K562 (cell line): Measurements from ENCODE around the gene KLK2. TPM values are rescaled to one million over a fixed set of nuclear protein-coding genes. Genes with fewer than 3 reads are reported as not detected.
A peak's percentile ranks its signal among the peaks of the same experiment; 100 is the strongest.

Source experiments
- ATAC-seq: fragments of 200-7000 bp; cut with Tn5 transposase; 3 replicates; pipeline ENCODE4 v1.9.1; 2020; ENCODE audit warnings: moderate library complexity
- BruUV-seq: library from RNA; stranded (reverse); fragments of 400-500 nt; replicated peaks from 2 replicates; lab custom pipeline; 2021; lab: Mats Ljungman, UMichigan
- CTCF ChIA-PET: fragments of 300-600 bp; formaldehyde crosslinking; extraction: SDS; loops from one replicate; lab custom pipeline; 2021; ENCODE audit warnings: low intra/inter-chr PET ratio; lab: Yijun Ruan, JAX
- POLR2A ChIA-PET: fragments of 300-600, 350-650 bp; sonication (Branson Sonifier 250); formaldehyde crosslinking; extraction: SDS; loops from one replicate; lab custom pipeline; 2021; ENCODE audit warnings: antibody characterized with exemption, inconsistent platforms; lab: Yijun Ruan, JAX
- DNase-seq, 4 experiments: peaks; one replicate each; pipeline versions ENCODE4 v3.0.0 to v3.0.0-alpha.2; 2011 to 2018; ENCODE audit warnings: low spot score in 3 of 4, mixed read lengths in 3 of 4; ENCODE audit errors: extremely low read depth in 1 of 4
- FAIRE-seq: peaks from 2 replicates; lab custom pipeline; 2011; peaks lifted over from hg19 to GRCh38; lab: Jason Lieb, UNC
- H2AFZ ChIP-seq: 2 replicates; pipeline ENCODE4 v1.6.0; 2011; ENCODE audit warnings: low read depth, low read length, control low read depth, inconsistent platforms
- H3K27ac ChIP-seq: fragments of 200-600 bp; 3 replicates; pipeline ENCODE4 v1.8.0; 2011; ENCODE audit warnings: low read depth, mild to moderate bottlenecking, control low read depth, inconsistent platforms, low read length, moderate library complexity, mixed read lengths; ENCODE audit errors: extremely low read depth
- H3K27me3 ChIP-seq, 2 experiments: fragments of 300-600 bp in 1 of 2; 2 replicates in 1 of 2; 3 replicates in 1 of 2; pipeline versions ENCODE4 v1.6.0 to v1.8.0; 2011; ENCODE audit warnings: inconsistent platforms in 2 of 2, low read length in 2 of 2, mild to moderate bottlenecking in 1 of 2, mixed read lengths in 1 of 2, moderate library complexity in 1 of 2; ENCODE audit not compliant: control insufficient read depth in 2 of 2, insufficient read depth in 2 of 2
- H3K36me3 ChIP-seq: fragments of 300-600 bp; 3 replicates; pipeline ENCODE4 v1.8.0; 2011; ENCODE audit warnings: mild to moderate bottlenecking, low read length, inconsistent platforms; ENCODE audit not compliant: control insufficient read depth, insufficient read depth
- H3K4me1 ChIP-seq, 2 experiments: fragments of 200-600 bp in 1 of 2; replicated peaks in 1 of 2; 2 replicates in 1 of 2; 3 replicates in 1 of 2; pipeline versions ENCODE4 v1.5.1 to v1.8.0; 2011; ENCODE audit warnings: inconsistent platforms in 2 of 2, low read length in 2 of 2, mild to moderate bottlenecking in 1 of 2, mixed read lengths in 1 of 2, moderate library complexity in 1 of 2; ENCODE audit not compliant: control insufficient read depth in 2 of 2, insufficient read depth in 2 of 2
- H3K4me2 ChIP-seq: 2 replicates; pipeline ENCODE4 v1.6.1; 2011; ENCODE audit warnings: low read length, control low read depth, inconsistent platforms, mixed read lengths; ENCODE audit not compliant: insufficient read depth
- H3K4me3 ChIP-seq: fragments of 200-600 bp; sonication (generic), shearing (Covaris generic); 2 replicates; pipeline ENCODE4 v1.5.1; 2016; ENCODE audit warnings: control low read depth, inconsistent platforms
- H3K79me2 ChIP-seq: fragments of 200-600 bp; 3 replicates; pipeline ENCODE4 v1.8.0; 2011; ENCODE audit warnings: low read length, inconsistent platforms; ENCODE audit not compliant: control insufficient read depth, insufficient read depth
- H3K9ac ChIP-seq, 2 experiments: 2 replicates each; pipeline versions ENCODE4 v1.6.0 to v1.6.1; 2011; ENCODE audit warnings: low read depth in 2 of 2, low read length in 2 of 2, control low read depth in 1 of 2, inconsistent platforms in 1 of 2, mild to moderate bottlenecking in 1 of 2, mixed read lengths in 1 of 2; ENCODE audit not compliant: insufficient read depth in 1 of 2
- H3K9me1 ChIP-seq: one replicate; pipeline ENCODE4 v1.6.0; 2011; ENCODE audit warnings: inconsistent platforms, mild to moderate bottlenecking, low read length, moderate library complexity; ENCODE audit not compliant: control insufficient read depth, insufficient read depth
- H3K9me3 ChIP-seq: replicated peaks from 2 replicates; pipeline ENCODE4 v1.5.1; 2011; ENCODE audit warnings: low read depth, low read length, inconsistent platforms; ENCODE audit not compliant: control insufficient read depth, insufficient read depth
- H4K20me1 ChIP-seq: replicated peaks from 2 replicates; pipeline ENCODE4 v1.6.1; 2011; ENCODE audit warnings: low read length, inconsistent platforms, mixed read lengths; ENCODE audit not compliant: control insufficient read depth, insufficient read depth
- ATF1 ChIP-seq, 2 experiments: fragments of 450-650 bp in 1 of 2; IDR thresholded peaks; 2 replicates each; pipeline ENCODE4 v1.6.1; 2016; ENCODE audit warnings: missing compliant biosample characterization in 1 of 2, missing genetic modification characterization in 1 of 2
- BHLHE40 ChIP-seq: IDR thresholded peaks from 2 replicates; pipeline ENCODE4 v1.6.1; 2011; ENCODE audit warnings: low read length, improper control_type of control experiment
- C11orf30 ChIP-seq: fragments of 450-650 bp; IDR thresholded peaks from 2 replicates; pipeline ENCODE4 v1.6.1; 2016; ENCODE audit warnings: low read depth, mild to moderate bottlenecking
- CREB1 ChIP-seq, 2 experiments: sonication (generic) in 1 of 2; formaldehyde crosslinking in 1 of 2; IDR thresholded peaks; 2 replicates each; pipeline versions ENCODE4 v1.6.1 to v1.8.0; 2012 to 2022; ENCODE audit warnings: inconsistent platforms in 1 of 2, mild to moderate bottlenecking in 1 of 2, missing genetic modification reagents in 1 of 2, moderate library complexity in 1 of 2
- FUS ChIP-seq: fragments of 200-400 bp; formaldehyde crosslinking; optimal IDR thresholded peaks from 2 replicates; pipeline ENCODE3; 2017; ENCODE audit warnings: low read depth, low read length
- HNRNPK ChIP-seq: fragments of 200-400 bp; formaldehyde crosslinking; IDR thresholded peaks from one replicate; pipeline ENCODE4 v1.6.1; 2018; ENCODE audit warnings: mild to moderate bottlenecking, low read depth, low read length; ENCODE audit not compliant: poor library complexity, severe bottlenecking
- JUND ChIP-seq, 2 experiments: IDR thresholded peaks; 2 replicates in 1 of 2; 3 replicates in 1 of 2; pipeline ENCODE4 v1.6.1; 2011; ENCODE audit warnings: borderline replicate concordance in 2 of 2, low read depth in 2 of 2, low read length in 2 of 2, improper control_type of control experiment in 1 of 2, missing biosample characterization in 1 of 2, missing genetic modification characterization in 1 of 2, missing genetic modification reagents in 1 of 2
- KHSRP ChIP-seq: fragments of 450-650 bp; IDR thresholded peaks from 2 replicates; pipeline ENCODE4 v1.6.1; 2017
- MAFF ChIP-seq: IDR thresholded peaks from 2 replicates; pipeline ENCODE4 v1.6.1; 2012; ENCODE audit warnings: low read length, improper control_type of control experiment
- MNT ChIP-seq, 2 experiments: fragments of 450-650 bp; conservative IDR thresholded peaks; 2 replicates each; pipeline ENCODE4 v1.6.1; 2017; ENCODE audit warnings: mild to moderate bottlenecking in 2 of 2, moderate library complexity in 2 of 2
- NCOR1 ChIP-seq: fragments of 450-650 bp; IDR thresholded peaks from 2 replicates; pipeline ENCODE4 v1.6.1; 2016; ENCODE audit warnings: mild to moderate bottlenecking, moderate library complexity
- NFE2L1 ChIP-seq: fragments of 450-650 bp; IDR thresholded peaks from 2 replicates; pipeline ENCODE4 v1.6.1; 2016; ENCODE audit warnings: missing genetic modification characterization, low read depth, mild to moderate bottlenecking, missing compliant biosample characterization, moderate library complexity, borderline replicate concordance
- NFYB ChIP-seq: IDR thresholded peaks from 2 replicates; pipeline ENCODE4 v1.6.1; 2011; ENCODE audit warnings: mild to moderate bottlenecking, moderate library complexity; ENCODE audit not compliant: insufficient read length; ENCODE audit errors: extremely low read depth
- NRF1 ChIP-seq, 2 experiments: fragments of 450-650 bp; IDR thresholded peaks in 1 of 2; conservative IDR thresholded peaks in 1 of 2; 2 replicates each; pipeline ENCODE4 v1.6.1; 2014; ENCODE audit warnings: mild to moderate bottlenecking in 2 of 2
- YBX1 ChIP-seq: fragments of 450-650 bp; IDR thresholded peaks from 2 replicates; pipeline ENCODE4 v1.7.1; 2016; ENCODE audit warnings: mild to moderate bottlenecking
- ZNF586 ChIP-seq: fragments of 450-650 bp; formaldehyde crosslinking; conservative IDR thresholded peaks from 2 replicates; pipeline ENCODE4 v1.4.0; 2020; ENCODE audit warnings: mild to moderate bottlenecking, moderate library complexity
- WGBS: fragments of 100-300 bp; shearing (Covaris generic); methylation state at CpG from one replicate; pipeline ENCODE4 v1.1.6; 2016; ENCODE audit warnings: low coverage, mixed read lengths; ENCODE audit not compliant: insufficient coverage; ENCODE audit errors: missing lambda C conversion rate; 5-methylcytosine and 5-hydroxymethylcytosine counted together
- in situ Hi-C: fragments of 300-500 bp; cut with MboI; formaldehyde crosslinking; loops from 4 replicates; pipeline ENCODE4 v1.15.0; 2018; ENCODE audit warnings: inconsistent platforms, mixed read lengths
- intact Hi-C: fragments of 100-400 bp; cut with micrococcal nuclease; formaldehyde crosslinking; loops from 2 replicates; pipeline ENCODE4 v1.14.2; 2022
- polyA plus RNA-seq, 8 experiments: library from polyadenylated mRNA; depleted of rRNA in 4 of 8; stranded (reverse) in 5 of 8; unstranded in 3 of 8; fragments of >200 nt; fragmentation: Nextera tagmentation in 2 of 8; fragmentation: Illumina TruSeq in 1 of 8; extraction: Ambion mirVana in 2 of 8; extraction: Trizol in 1 of 8; gene quantifications; 2 replicates each; pipeline versions ENCODE4 v1.2.1 to v1.2.3, GENCODE V29; 2011 to 2014; ENCODE audit warnings: inconsistent platforms in 1 of 8, missing spikeins in 1 of 8
- total RNA-seq, 7 experiments: library from RNA; depleted of rRNA in 6 of 7; stranded (reverse); fragments of >200 nt in 6 of 7; fragmentation: Illumina TruSeq in 2 of 7; extraction: Trizol in 2 of 7; gene quantifications; 2 replicates each; pipeline versions ENCODE4 v1.2.1 to v1.2.3, GENCODE V29; 2011 to 2021; ENCODE audit warnings: low replicate concordance in 1 of 7
- TF ChIP-seq, protein P1 (sequence below): sonication (generic); formaldehyde crosslinking; IDR thresholded peaks from 2 replicates; pipeline ENCODE4 v1.9.0; 2022; ENCODE audit warnings: mild to moderate bottlenecking, missing genetic modification reagents
- TF ChIP-seq, protein P2 (sequence below): sonication (generic); formaldehyde crosslinking; IDR thresholded peaks from 2 replicates; pipeline ENCODE4 v1.5.0; 2020; ENCODE audit warnings: missing genetic modification reagents

Gene KLK2
- total and polyA plus RNA-seq, 9 of the 15 experiments (the other 6 are each of a cell fraction or from before 2014, with no cell fraction given): 0.11 to 0.47 (median 0.23) TPM; not detected in 1

DNA sequence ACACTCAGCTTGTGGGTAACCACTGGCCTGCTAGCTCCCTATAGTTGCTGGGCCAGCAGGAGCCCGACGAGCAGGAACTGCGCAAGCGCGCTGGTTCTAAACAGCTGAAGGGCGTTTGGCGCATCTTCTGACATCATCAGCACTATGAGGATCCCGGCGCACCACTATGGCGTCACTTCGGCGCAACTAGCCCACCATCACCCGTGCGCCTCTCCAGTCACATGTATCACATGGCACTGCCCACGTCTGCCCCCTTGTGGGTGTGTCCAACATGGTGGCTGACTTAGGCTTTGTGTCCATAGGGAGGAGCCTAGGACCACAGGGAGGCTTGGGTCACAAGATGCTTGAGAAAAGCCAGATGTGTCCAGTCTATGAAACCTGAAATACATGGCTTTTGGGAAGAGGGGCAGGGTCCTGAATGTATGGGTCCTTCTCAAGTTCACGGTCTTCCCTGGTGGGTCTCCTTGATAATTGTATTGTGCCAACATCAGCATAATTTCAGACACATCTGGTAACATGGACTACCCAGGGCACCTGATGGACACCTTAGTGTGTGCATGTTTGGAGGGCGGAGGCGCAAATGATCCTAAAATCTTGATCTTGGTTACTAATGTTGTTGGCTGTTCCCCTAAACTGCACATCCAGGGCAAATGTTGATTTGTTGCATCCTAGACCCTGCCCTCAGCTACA, 20.0 kb downstream of the KLK2 start:
- CTCF ChIA-PET: no interaction called here
- 0 out of 2 replicates have a peak overlapping the region, but pooled peaks have one; percentile 45 for H2AFZ ChIP-seq
- H3K27me3 ChIP-seq: peaks cover 0 to 22% of the 10 kb centered on the region in 2 experiments; a peak in 2 of 5 replicates
- DNase-seq (peak; percentile 29 to 63 (median 52)), ATAC-seq (peak; percentile 77), FAIRE-seq (peak; percentile 66)
- no peaks in the 10 kb centered on the region for H3K79me2 ChIP-seq
- H3K4me2 ChIP-seq: no peak overlapping the region
- BruUV-seq: no TSS peak
- H4K20me1 ChIP-seq: no peaks in the 10 kb centered on the region
- peaks cover 4% of the 10 kb centered on the region for H3K9me1 ChIP-seq
- H3K4me3 ChIP-seq: no peak overlapping the region
- in situ Hi-C loops: no loop called here
- POLR2A ChIA-PET: interaction anchor here (0.6 to 0.8 kb wide), 3 partner anchors 23 to 804 kb away, joined by 3 to 4 read pairs (median 3); no protein-coding TSS in a partner anchor
- intact Hi-C loops: no loop called here
- no peaks in the 10 kb centered on the region for H3K9me3 ChIP-seq
- H3K9ac ChIP-seq: no peak overlapping the region
- peaks cover 0 to 11% of the 10 kb centered on the region in 2 experiments; a peak in 3 of 5 replicates for H3K4me1 ChIP-seq
- no peaks in the 10 kb centered on the region for H3K36me3 ChIP-seq
- 52% methylated on average over 16 of the region's 18 CpGs for WGBS
- H3K27ac ChIP-seq: no peak overlapping the region
- 0 out of 2 replicates have a peak, but pooled peaks have one; percentile 45 for TF ChIP-seq BHLHE40
- 0 out of 2 replicates have a peak, but pooled peaks have one; percentile 28 for TF ChIP-seq KHSRP
- no peak for TF ChIP-seq YBX1
- TF ChIP-seq NCOR1: no peak
- TF ChIP-seq ZNF586 (CRISPR knock-in tag): no peak
- TF ChIP-seq, protein P1, sequence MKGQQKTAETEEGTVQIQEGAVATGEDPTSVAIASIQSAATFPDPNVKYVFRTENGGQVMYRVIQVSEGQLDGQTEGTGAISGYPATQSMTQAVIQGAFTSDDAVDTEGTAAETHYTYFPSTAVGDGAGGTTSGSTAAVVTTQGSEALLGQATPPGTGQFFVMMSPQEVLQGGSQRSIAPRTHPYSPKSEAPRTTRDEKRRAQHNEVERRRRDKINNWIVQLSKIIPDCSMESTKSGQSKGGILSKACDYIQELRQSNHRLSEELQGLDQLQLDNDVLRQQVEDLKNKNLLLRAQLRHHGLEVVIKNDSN (CRISPR knock-in tag): peak; percentile 83
- TF ChIP-seq CREB1 (IDR thresholded peaks at IDR 0.05): peak; percentile 94
- TF ChIP-seq CREB1 (CRISPR knock-in tag; IDR thresholded peaks at IDR 0.05): peak; percentile 94
- peak; percentile 62; the same call in 1 of the 2 replicates for TF ChIP-seq C11orf30
- TF ChIP-seq NFYB: no peak
- 0 out of 4 replicates have a peak, but pooled peaks have one; percentile 25 to 35 for TF ChIP-seq MNT (conservative IDR thresholded peaks at IDR 0.05)
- TF ChIP-seq FUS: no peak
- TF ChIP-seq NFE2L1 (tag): no peak
- peak; percentile 66 for TF ChIP-seq ATF1 (CRISPR knock-in tag; IDR thresholded peaks at IDR 0.05)
- TF ChIP-seq ATF1 (tag; IDR thresholded peaks at IDR 0.05): peak; percentile 83
- TF ChIP-seq HNRNPK: no peak
- 0 out of 2 replicates have a peak, but pooled peaks have one; percentile 4 for TF ChIP-seq JUND (IDR thresholded peaks at IDR 0.05; ENCODE audit: borderline replicate concordance, low read depth, low read length)
- TF ChIP-seq JUND (tag; IDR thresholded peaks at IDR 0.05; ENCODE audit: borderline replicate concordance, low read depth, low read length): no peak
- TF ChIP-seq MAFF: peak; percentile 53
- TF ChIP-seq NRF1 (conservative IDR thresholded peaks at IDR 0.05 in 1 of 2, IDR thresholded peaks at IDR 0.05 in 1 of 2): peak; percentile 30 to 45; a peak in 3 of 4 replicates
- TF ChIP-seq, protein P2, sequence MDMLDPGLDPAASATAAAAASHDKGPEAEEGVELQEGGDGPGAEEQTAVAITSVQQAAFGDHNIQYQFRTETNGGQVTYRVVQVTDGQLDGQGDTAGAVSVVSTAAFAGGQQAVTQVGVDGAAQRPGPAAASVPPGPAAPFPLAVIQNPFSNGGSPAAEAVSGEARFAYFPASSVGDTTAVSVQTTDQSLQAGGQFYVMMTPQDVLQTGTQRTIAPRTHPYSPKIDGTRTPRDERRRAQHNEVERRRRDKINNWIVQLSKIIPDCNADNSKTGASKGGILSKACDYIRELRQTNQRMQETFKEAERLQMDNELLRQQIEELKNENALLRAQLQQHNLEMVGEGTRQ: peak; percentile 68
